ENCODE results near the gene TTC8. TPM values are rescaled to one million over a fixed set of nuclear protein-coding genes. Genes with fewer than 3 reads are reported as not detected.

Gene TTC8
- total and polyA plus RNA-seq, 4 donors, result 7.3 to 11.7 (median 10.4) TPM

DNA sequence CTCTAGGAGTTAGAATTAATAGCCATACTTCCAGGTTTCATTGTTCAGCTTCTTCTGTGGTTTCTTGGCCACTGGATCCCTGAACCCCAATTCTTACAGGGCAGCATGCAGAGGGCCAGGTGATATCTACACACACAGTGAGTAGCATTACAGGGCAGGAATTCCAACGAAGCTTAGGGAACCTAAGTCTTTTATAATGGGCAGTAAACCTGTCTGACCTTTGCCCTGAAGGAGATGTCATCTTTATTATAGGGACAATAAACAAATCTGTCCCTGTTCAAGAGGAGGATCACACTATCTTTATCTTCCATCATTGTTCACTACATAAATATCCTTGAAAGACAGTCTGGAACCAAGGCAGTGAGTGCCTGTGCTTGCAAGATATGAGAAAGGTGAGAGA, 20.0 kb upstream of the TTC8 start:
- DNase-seq (ENCODE audit: low spot score), result no peak
- 58% methylated on average over 1 of the region's 1 CpG for WGBS
- Histone ChIP-seq H3K27me3 (ENCODE audit: control insufficient read depth in 4 of 4, insufficient read depth in 4 of 4, low read length in 3 of 4) (no peaks in the 10 kb centered on the region), H3K9ac (ENCODE audit: low read depth in 1 of 2, low read length in 2 of 2) (no peak overlapping the region), H3K4me1 (ENCODE audit: control insufficient read depth in 4 of 4, insufficient read depth in 4 of 4, low read length in 3 of 4) (no peaks in the 10 kb centered on the region), H3K9me3 (ENCODE audit: control insufficient read depth in 4 of 4, low read length in 3 of 4) (peaks cover 0 to 4% (median 0%) of the 10 kb centered on the region in 4 donors), H3K4me3 (ENCODE audit: low read depth in 1 of 3, low read length in 3 of 3) (no peak overlapping the region), H3K27ac (ENCODE audit: low read depth in 1 of 2, low read length in 2 of 2) (no peak overlapping the region), H3K36me3 (ENCODE audit: control insufficient read depth in 4 of 4, insufficient read depth in 3 of 4, low read depth in 1 of 4, low read length in 3 of 4) (no peaks in the 10 kb centered on the region)
- TF ChIP-seq GABPA (IDR thresholded peaks at IDR 0.05 in 1 of 2, conservative IDR thresholded peaks at IDR 0.05 in 1 of 2) (no peak), YY1 (IDR thresholded peaks at IDR 0.05) (no peak), TAF1 (conservative IDR thresholded peaks at IDR 0.05) (no peak), REST (IDR thresholded peaks at IDR 0.05) (no peak)
- TF ChIP-seq, protein P1, sequence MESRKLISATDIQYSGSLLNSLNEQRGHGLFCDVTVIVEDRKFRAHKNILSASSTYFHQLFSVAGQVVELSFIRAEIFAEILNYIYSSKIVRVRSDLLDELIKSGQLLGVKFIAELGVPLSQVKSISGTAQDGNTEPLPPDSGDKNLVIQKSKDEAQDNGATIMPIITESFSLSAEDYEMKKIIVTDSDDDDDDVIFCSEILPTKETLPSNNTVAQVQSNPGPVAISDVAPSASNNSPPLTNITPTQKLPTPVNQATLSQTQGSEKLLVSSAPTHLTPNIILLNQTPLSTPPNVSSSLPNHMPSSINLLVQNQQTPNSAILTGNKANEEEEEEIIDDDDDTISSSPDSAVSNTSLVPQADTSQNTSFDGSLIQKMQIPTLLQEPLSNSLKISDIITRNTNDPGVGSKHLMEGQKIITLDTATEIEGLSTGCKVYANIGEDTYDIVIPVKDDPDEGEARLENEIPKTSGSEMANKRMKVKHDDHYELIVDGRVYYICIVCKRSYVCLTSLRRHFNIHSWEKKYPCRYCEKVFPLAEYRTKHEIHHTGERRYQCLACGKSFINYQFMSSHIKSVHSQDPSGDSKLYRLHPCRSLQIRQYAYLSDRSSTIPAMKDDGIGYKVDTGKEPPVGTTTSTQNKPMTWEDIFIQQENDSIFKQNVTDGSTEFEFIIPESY (IDR thresholded peaks at IDR 0.05), result no peak

GRCh38 chr14:88808359-88808758, 16.1 kb upstream of the TTC8 start:
- DNase-seq (ENCODE audit: low spot score), result no peak
- Histone ChIP-seq H3K4me1 (ENCODE audit: control insufficient read depth in 4 of 4, insufficient read depth in 4 of 4, low read length in 3 of 4) (no peaks in the 10 kb centered on the region), H3K36me3 (ENCODE audit: control insufficient read depth in 4 of 4, insufficient read depth in 3 of 4, low read depth in 1 of 4, low read length in 3 of 4) (no peaks in the 10 kb centered on the region), H3K27ac (ENCODE audit: low read depth in 1 of 2, low read length in 2 of 2) (no peak overlapping the region), H3K4me3 (ENCODE audit: low read depth in 1 of 3, low read length in 3 of 3) (no peak overlapping the region), H3K27me3 (ENCODE audit: control insufficient read depth in 4 of 4, insufficient read depth in 4 of 4, low read length in 3 of 4) (peaks cover 0 to 2% (median 0%) of the 10 kb centered on the region in 4 donors), H3K9me3 (ENCODE audit: control insufficient read depth in 4 of 4, low read length in 3 of 4) (peaks cover 0 to 4% (median 0%) of the 10 kb centered on the region in 4 donors), H3K9ac (ENCODE audit: low read depth in 1 of 2, low read length in 2 of 2) (no peak overlapping the region)
- TF ChIP-seq, protein P1 (IDR thresholded peaks at IDR 0.05), result no peak
- no peak for TF ChIP-seq REST (IDR thresholded peaks at IDR 0.05)
- TF ChIP-seq FOXA1 (IDR thresholded peaks at IDR 0.05), result no peak

Data from liver (tissue), 9 donors.